Hepatocyte (in vitro differentiated cells): Measurements from ENCODE around the gene SERINC5. TPM values are rescaled to one million over a fixed set of nuclear protein-coding genes. Genes with fewer than 3 reads are reported as not detected.

Source experiments
- DNase-seq: peaks from one replicate; pipeline ENCODE4 v3.0.0-alpha.2; 2016; ENCODE audit warnings: low spot score
- H2AFZ ChIP-seq: fragments of 200-600 bp; sonication (generic); 2 replicates; pipeline ENCODE4 v1.6.0; 2016; ENCODE audit warnings: antibody characterized with exemption, mild to moderate bottlenecking
- H3K27ac ChIP-seq: fragments of 200-600 bp; sonication (generic); 2 replicates; pipeline ENCODE4 v1.5.1; 2016; ENCODE audit warnings: mild to moderate bottlenecking
- H3K27me3 ChIP-seq: fragments of 200-600 bp; sonication (generic); 2 replicates; pipeline ENCODE4 v1.6.1; 2016
- H3K36me3 ChIP-seq: fragments of 200-600 bp; sonication (generic); replicated peaks from 2 replicates; pipeline ENCODE4 v1.5.1; 2016; ENCODE audit warnings: low read depth; ENCODE audit not compliant: insufficient read depth
- H3K4me1 ChIP-seq: fragments of 200-600 bp; sonication (generic); 2 replicates; pipeline ENCODE4 v1.5.1; 2016; ENCODE audit warnings: mild to moderate bottlenecking, moderate library complexity; ENCODE audit not compliant: insufficient read depth
- H3K4me2 ChIP-seq: fragments of 200-600 bp; sonication (generic); 2 replicates; pipeline ENCODE4 v1.6.0; 2016
- H3K4me3 ChIP-seq: fragments of 200-600 bp; sonication (generic); 2 replicates; pipeline ENCODE4 v1.5.1; 2016; ENCODE audit warnings: mild to moderate bottlenecking
- H3K79me2 ChIP-seq: fragments of 200-600 bp; sonication (generic); 2 replicates; pipeline ENCODE4 v1.6.0; 2017; ENCODE audit warnings: mild to moderate bottlenecking
- H3K9me2 ChIP-seq: fragments of 200-600 bp; sonication (generic); replicated peaks from 2 replicates; pipeline ENCODE4 v1.6.0; 2017; ENCODE audit warnings: mild to moderate bottlenecking; ENCODE audit not compliant: insufficient read depth
- H3K9me3 ChIP-seq: fragments of 200-600 bp; sonication (generic); 2 replicates; pipeline ENCODE4 v1.5.1; 2016; ENCODE audit warnings: low read depth, mild to moderate bottlenecking
- H4K20me1 ChIP-seq: fragments of 200-600 bp; sonication (generic); 2 replicates; pipeline ENCODE4 v1.6.0; 2016; ENCODE audit warnings: mild to moderate bottlenecking; ENCODE audit not compliant: insufficient read depth, poor library complexity, severe bottlenecking
- EZH2 ChIP-seq: fragments of 200-600 bp; sonication (generic); IDR thresholded peaks from 2 replicates; pipeline ENCODE4 v1.6.1; 2016; ENCODE audit warnings: antibody characterized with exemption, mild to moderate bottlenecking, borderline replicate concordance
- EZH2phosphoT487 ChIP-seq: fragments of 200-600 bp; sonication (generic); IDR thresholded peaks from one replicate; pipeline ENCODE4 v1.6.1; 2018; ENCODE audit warnings: antibody characterized with exemption, mild to moderate bottlenecking, low read depth, moderate library complexity; ENCODE audit not compliant: unreplicated experiment, severe bottlenecking
- WGBS: methylation state at CpG from one replicate; pipeline ENCODE4 v1.1.6; 2016; ENCODE audit warnings: low lambda C conversion rate; ENCODE audit errors: missing lambda C conversion rate; 5-methylcytosine and 5-hydroxymethylcytosine counted together
- polyA plus RNA-seq: library from polyadenylated mRNA; unstranded; fragments of >200 nt; fragmentation: Nextera tagmentation; extraction: Ambion mirVana; gene quantifications from 2 replicates; pipeline ENCODE4 v1.2.1, GENCODE V29; 2016
- total RNA-seq: library from RNA; depleted of rRNA; stranded (reverse); fragments of >200 nt; gene quantifications from 2 replicates; pipeline ENCODE4 v1.2.3, GENCODE V29; 2014
- TF ChIP-seq, protein P1 (sequence below): fragments of 200-600 bp; sonication (generic); IDR thresholded peaks from 2 replicates; pipeline ENCODE4 v1.5.1; 2016; ENCODE audit warnings: antibody characterized with exemption, mild to moderate bottlenecking; ENCODE audit not compliant: poor library complexity

Gene SERINC5
- total and polyA plus RNA-seq, 2 experiments from 2014 or later = 19.3 to 70.2 TPM

DNA sequence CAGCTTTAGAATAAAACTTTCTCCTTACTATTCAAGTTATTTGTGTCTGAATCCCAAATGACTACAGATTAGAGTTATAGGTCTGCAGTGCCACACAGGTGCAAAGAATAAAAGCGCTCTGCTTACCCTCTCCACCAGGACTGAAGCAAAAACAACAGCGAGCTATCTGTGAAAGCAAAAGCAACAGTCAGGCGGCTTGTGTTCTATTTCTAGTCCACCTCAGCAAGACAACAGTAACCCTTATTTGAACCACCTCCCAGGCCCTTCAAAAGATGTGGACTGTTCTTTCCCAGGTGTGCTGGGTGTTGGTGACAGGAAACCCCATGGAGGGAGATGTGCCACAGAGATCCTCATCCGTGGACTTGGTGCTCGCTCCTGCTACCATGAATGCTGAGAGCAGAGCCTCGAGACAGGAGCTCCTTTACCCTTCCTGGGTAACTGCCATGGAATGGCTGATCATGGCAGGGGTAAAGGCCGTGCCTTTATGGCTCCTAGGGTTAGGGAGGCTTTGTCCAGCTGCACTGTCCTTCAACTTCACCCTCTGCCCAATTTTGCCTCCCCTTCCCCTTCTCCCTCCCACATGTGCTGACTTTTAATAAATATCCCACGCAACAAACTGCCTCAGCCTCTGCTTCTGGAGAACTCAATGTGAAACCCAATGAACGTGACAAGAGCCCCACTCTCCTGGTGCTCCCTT lies 108.6 kb downstream of the SERINC5 start:
- 96% methylated on average over 9 of the region's 9 CpGs for WGBS
- DNase-seq = no peak
- Histone ChIP-seq H3K36me3 (no peaks in the 10 kb centered on the region), H4K20me1 (no peaks in the 10 kb centered on the region), H3K79me2 (no peaks in the 10 kb centered on the region), H3K9me3 (no peaks in the 10 kb centered on the region), H3K4me1 (no peaks in the 10 kb centered on the region), H3K4me2 (no peak overlapping the region), H3K4me3 (no peak overlapping the region), H3K27me3 (no peaks in the 10 kb centered on the region), H3K9me2 (no peaks in the 10 kb centered on the region), H3K27ac (no peak overlapping the region), H2AFZ (no peak overlapping the region)
- no peak for TF ChIP-seq EZH2phosphoT487
- TF ChIP-seq, protein P1, sequence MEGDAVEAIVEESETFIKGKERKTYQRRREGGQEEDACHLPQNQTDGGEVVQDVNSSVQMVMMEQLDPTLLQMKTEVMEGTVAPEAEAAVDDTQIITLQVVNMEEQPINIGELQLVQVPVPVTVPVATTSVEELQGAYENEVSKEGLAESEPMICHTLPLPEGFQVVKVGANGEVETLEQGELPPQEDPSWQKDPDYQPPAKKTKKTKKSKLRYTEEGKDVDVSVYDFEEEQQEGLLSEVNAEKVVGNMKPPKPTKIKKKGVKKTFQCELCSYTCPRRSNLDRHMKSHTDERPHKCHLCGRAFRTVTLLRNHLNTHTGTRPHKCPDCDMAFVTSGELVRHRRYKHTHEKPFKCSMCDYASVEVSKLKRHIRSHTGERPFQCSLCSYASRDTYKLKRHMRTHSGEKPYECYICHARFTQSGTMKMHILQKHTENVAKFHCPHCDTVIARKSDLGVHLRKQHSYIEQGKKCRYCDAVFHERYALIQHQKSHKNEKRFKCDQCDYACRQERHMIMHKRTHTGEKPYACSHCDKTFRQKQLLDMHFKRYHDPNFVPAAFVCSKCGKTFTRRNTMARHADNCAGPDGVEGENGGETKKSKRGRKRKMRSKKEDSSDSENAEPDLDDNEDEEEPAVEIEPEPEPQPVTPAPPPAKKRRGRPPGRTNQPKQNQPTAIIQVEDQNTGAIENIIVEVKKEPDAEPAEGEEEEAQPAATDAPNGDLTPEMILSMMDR = no peak
- no peak for TF ChIP-seq EZH2

GRCh38 chr5:80146046-80146445 lies 109.8 kb downstream of the SERINC5 start:
- Histone ChIP-seq H3K36me3 (no peaks in the 10 kb centered on the region), H4K20me1 (no peaks in the 10 kb centered on the region), H3K4me2 (no peak overlapping the region), H3K27ac (no peak overlapping the region), H3K27me3 (no peaks in the 10 kb centered on the region), H3K9me3 (no peaks in the 10 kb centered on the region), H3K79me2 (no peaks in the 10 kb centered on the region), H3K4me1 (peaks cover 9% of the 10 kb centered on the region), H3K9me2 (no peaks in the 10 kb centered on the region), H2AFZ (no peak overlapping the region), H3K4me3 (no peak overlapping the region)
- WGBS = 94% methylated on average over 9 of the region's 9 CpGs
- no peak for DNase-seq
- TF ChIP-seq, protein P1 = no peak
- TF ChIP-seq EZH2 (no peak), EZH2phosphoT487 (no peak)

DNA sequence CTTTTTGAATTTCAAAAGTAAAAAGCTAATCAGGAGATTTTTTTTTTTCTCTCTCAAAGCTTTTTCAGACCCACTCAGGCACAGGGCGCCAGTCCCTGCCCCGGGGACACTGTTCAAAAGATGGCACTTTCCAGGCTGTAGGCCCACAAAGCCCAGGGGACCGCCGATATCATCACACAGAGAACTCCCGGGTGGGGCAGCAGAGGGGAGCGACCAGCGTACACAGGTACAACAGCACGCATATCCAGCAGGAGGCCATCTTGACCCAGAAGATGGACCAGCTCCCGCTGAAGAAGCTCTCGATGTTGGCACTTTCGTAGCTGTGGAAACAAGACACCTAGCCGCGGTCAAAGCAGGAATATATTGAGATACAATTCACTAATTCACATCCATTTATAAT lies 112.4 kb downstream of the SERINC5 start:
- H3K27me3 ChIP-seq = no peaks in the 10 kb centered on the region
- TF ChIP-seq EZH2phosphoT487 = no peak
- no peaks in the 10 kb centered on the region for H3K9me2 ChIP-seq
- no peaks in the 10 kb centered on the region for H4K20me1 ChIP-seq
- no peaks in the 10 kb centered on the region for H3K9me3 ChIP-seq
- peaks cover 9% of the 10 kb centered on the region for H3K4me1 ChIP-seq
- no peak overlapping the region for H3K4me2 ChIP-seq
- no peak overlapping the region for H2AFZ ChIP-seq
- H3K27ac ChIP-seq = no peak overlapping the region
- no peaks in the 10 kb centered on the region for H3K79me2 ChIP-seq
- H3K4me3 ChIP-seq = no peak overlapping the region
- no peaks in the 10 kb centered on the region for H3K36me3 ChIP-seq
- DNase-seq = no peak
- WGBS = 95% methylated on average over 13 of the region's 13 CpGs

GRCh38 chr5:80142996-80143395 lies 112.9 kb downstream of the SERINC5 start:
- WGBS = 76% methylated on average over 6 of the region's 6 CpGs

More at GRCh38 chr5:80142996-80143395, 112.9 kb downstream of the SERINC5 start:
- Histone ChIP-seq H3K4me1 (peaks cover 9% of the 10 kb centered on the region), H3K9me2 (no peaks in the 10 kb centered on the region), H3K27ac (no peak overlapping the region), H3K4me3 (no peak overlapping the region), H3K9me3 (no peaks in the 10 kb centered on the region), H2AFZ (no peak overlapping the region), H4K20me1 (no peaks in the 10 kb centered on the region), H3K79me2 (no peaks in the 10 kb centered on the region), H3K36me3 (no peaks in the 10 kb centered on the region), H3K4me2 (no peak overlapping the region), H3K27me3 (no peaks in the 10 kb centered on the region)
- no peak for DNase-seq
- no peak for TF ChIP-seq EZH2
- TF ChIP-seq, protein P1 = no peak
- no peak for TF ChIP-seq EZH2phosphoT487
